WTC11 (cell line): Measurements from ENCODE around the gene TMEM86A.
A peak's percentile ranks its signal among the peaks of the same experiment; 100 is the strongest.

ENCODE experiments used
- TF ChIP-seq, protein P1 (sequence below): sonication (generic); formaldehyde crosslinking; IDR thresholded peaks from 2 replicates; pipeline ENCODE4 v1.8.1; 2023; ENCODE audit warnings: mild to moderate bottlenecking, moderate library complexity, missing genetic modification reagents
- TF ChIP-seq, protein P2 (sequence below): sonication (generic); formaldehyde crosslinking; IDR thresholded peaks from 2 replicates; pipeline ENCODE4 v1.8.1; 2022; ENCODE audit warnings: low read depth, mild to moderate bottlenecking, moderate library complexity, missing genetic modification reagents, borderline replicate concordance
- TF ChIP-seq, protein P3 (sequence below): fragments of 200-600 bp; IDR thresholded peaks from 2 replicates; pipeline ENCODE4 v1.8.0; 2022; ENCODE audit warnings: antibody characterized with exemption

DNA sequence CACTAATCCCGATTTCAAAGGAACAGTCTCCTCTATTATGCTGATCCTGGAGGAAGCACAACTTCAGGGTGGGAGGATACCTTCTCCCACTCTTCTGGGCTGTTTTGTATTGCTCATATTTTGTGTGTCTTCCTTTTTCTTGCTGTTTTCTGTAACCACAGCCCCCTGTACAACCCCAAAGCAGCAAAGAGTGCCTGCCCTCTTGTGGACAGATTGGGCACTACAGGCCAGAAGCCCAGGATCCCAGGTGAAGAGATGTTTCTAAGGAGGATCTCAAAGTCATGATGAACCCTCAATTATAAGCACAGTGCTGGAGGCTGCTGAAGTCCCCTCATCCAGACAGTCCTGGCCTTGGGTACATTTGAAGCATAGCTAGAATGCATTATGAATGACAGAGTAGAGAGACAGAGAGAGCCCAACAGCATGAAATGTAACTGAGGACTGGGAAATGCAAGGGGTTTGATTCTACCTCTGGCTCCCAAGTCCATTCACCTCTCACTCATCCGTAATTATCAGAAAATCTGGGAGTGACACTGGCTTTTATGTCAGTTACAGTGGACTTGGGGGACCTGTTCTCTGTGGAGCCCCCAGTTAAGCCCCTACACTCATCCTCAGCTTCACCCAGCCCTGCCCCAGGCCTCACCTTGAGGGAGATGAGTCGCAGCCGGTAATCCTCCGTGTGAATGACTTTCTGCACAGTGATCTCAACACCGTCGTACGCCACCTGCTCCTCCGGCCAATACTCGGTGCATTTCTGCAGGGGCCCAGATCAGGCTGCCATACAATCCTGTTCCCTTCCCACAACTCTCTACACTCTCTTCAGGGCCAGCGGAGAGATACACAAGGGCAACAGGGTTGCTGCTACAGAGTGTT lies 33.6 kb downstream of the TMEM86A start:
- TF ChIP-seq, protein P1, sequence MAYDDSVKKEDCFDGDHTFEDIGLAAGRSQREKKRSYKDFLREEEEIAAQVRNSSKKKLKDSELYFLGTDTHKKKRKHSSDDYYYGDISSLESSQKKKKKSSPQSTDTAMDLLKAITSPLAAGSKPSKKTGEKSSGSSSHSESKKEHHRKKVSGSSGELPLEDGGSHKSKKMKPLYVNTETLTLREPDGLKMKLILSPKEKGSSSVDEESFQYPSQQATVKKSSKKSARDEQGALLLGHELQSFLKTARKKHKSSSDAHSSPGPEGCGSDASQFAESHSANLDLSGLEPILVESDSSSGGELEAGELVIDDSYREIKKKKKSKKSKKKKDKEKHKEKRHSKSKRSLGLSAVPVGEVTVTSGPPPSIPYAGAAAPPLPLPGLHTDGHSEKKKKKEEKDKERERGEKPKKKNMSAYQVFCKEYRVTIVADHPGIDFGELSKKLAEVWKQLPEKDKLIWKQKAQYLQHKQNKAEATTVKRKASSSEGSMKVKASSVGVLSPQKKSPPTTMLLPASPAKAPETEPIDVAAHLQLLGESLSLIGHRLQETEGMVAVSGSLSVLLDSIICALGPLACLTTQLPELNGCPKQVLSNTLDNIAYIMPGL (CRISPR knock-in tag): no peak
- TF ChIP-seq, protein P2, sequence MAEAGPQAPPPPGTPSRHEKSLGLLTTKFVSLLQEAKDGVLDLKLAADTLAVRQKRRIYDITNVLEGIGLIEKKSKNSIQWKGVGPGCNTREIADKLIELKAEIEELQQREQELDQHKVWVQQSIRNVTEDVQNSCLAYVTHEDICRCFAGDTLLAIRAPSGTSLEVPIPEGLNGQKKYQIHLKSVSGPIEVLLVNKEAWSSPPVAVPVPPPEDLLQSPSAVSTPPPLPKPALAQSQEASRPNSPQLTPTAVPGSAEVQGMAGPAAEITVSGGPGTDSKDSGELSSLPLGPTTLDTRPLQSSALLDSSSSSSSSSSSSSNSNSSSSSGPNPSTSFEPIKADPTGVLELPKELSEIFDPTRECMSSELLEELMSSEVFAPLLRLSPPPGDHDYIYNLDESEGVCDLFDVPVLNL (CRISPR knock-in tag): no peak
- TF ChIP-seq, protein P3, sequence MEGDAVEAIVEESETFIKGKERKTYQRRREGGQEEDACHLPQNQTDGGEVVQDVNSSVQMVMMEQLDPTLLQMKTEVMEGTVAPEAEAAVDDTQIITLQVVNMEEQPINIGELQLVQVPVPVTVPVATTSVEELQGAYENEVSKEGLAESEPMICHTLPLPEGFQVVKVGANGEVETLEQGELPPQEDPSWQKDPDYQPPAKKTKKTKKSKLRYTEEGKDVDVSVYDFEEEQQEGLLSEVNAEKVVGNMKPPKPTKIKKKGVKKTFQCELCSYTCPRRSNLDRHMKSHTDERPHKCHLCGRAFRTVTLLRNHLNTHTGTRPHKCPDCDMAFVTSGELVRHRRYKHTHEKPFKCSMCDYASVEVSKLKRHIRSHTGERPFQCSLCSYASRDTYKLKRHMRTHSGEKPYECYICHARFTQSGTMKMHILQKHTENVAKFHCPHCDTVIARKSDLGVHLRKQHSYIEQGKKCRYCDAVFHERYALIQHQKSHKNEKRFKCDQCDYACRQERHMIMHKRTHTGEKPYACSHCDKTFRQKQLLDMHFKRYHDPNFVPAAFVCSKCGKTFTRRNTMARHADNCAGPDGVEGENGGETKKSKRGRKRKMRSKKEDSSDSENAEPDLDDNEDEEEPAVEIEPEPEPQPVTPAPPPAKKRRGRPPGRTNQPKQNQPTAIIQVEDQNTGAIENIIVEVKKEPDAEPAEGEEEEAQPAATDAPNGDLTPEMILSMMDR: peak; percentile 98
